HG03196 (cell line): ENCODE measurements around the gene TDRD7.
A peak's percentile ranks its signal among the peaks of the same experiment; 100 is the strongest.

Experiments used
- ATAC-seq: cut with Tn5 transposase; IDR thresholded peaks from one replicate; pipeline ENCODE4 v1.9.1; 2021; ENCODE audit not compliant: unreplicated experiment

Gene TDRD7

GRCh38 chr9:97521576-97522333, 109.9 kb downstream of the TDRD7 start:
- no peak for ATAC-seq

DNA sequence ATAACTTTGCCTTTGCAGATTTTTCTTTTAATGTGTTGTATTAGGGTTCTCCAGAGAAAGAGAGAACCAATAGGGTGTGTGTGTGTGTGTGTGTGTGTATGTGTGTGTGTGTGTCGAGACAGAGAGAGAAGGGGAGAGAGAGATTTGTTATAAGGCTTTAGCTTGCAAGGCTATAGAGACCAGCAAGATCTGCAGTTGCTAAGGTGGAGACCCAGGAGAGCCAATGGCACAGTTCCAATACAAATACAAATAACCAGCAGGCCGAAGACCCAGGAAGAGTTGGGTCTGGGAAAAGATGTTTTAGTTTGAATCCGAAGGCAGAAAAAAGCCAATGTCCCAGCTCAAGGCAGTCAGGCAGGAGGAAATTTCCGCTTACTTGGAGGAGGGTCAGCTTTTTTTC, 112.5 kb downstream of the TDRD7 start:
- no peak for ATAC-seq

- no peak for ATAC-seq
Measured at GRCh38 chr9:97525451-97525850, 113.6 kb downstream of the TDRD7 start.

- ATAC-seq: no peak
Measured at GRCh38 chr9:97526895-97527575, 115.1 kb downstream of the TDRD7 start.

DNA sequence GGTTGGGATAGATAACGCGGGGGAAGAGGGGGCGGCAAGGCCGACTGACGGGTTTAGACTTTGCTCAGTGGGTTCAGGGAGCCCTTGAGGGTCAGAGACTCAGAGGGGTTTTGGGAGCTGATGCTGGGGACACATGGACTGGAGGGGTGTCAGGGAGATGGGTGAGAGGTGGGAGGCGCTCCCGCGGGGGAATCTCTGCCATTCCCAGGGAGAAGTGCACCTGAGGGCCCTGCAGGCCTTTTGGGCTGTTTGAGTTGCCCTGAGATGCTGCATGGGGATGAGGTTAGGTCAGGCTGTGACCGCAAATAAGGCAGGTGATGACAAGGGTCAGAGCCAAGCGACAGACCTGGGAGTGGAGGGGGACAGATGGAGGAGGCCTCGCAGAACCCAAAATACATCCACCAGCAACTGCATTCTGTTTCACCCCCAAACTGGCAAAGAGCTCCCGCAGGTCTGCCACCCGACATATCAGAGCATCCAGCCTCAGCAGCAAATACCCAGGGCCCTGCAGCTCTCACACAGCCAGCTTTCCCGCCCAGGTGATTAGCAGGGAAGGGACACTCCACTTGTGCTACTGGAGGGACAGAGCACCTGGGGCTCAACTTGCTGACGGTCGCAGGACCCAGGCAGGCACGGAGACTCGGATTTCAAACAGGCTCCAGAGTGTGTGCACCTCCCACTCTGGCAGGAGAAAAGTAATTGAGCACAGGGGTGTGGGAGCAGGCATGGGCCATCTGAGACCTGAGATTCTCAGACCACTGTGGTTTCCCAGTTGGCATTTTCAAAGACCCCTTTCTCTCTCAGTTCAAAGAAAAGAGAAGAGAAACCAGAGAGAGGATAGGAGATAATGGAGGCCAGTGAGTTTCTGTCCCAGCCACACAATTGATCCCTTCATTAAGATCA, 116.0 kb downstream of the TDRD7 start:
- ATAC-seq: no peak

- ATAC-seq: no peak
Measured at GRCh38 chr9:97528529-97529230, 116.8 kb downstream of the TDRD7 start.

GRCh38 chr9:97529363-97530076, 117.6 kb downstream of the TDRD7 start:
- ATAC-seq: peak; percentile 80

DNA sequence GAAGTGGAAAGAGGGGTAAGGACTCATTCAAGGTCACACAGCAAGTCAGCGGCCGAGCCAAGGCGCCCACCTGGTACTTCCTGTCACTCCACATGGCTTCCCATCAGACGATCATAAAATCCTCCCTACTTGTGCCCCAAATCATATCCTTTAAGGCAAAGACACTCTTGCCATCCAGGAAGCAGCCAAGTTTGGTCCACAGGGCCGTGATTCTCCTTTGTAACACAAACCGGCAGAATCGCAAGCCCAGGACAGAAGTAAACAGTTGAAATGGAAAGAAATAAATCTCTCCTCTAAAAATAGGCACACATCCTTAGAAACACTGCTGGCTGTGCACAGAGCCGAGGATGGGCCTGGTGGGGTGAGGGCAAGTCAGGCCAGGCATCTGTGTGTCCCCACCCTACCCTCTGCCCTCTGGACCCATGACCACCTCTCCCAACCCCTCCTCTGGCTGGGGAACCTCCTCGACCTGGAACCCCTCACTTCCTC, 120.0 kb downstream of the TDRD7 start:
- no peak for ATAC-seq

- ATAC-seq: no peak
Measured at GRCh38 chr9:97534185-97534584, 122.3 kb downstream of the TDRD7 start.

GRCh38 chr9:97534961-97535594, 123.2 kb downstream of the TDRD7 start:
- ATAC-seq: no peak

- no peak for ATAC-seq
Measured at GRCh38 chr9:97535771-97536170, 123.9 kb downstream of the TDRD7 start.

- no peak for ATAC-seq
Measured at GRCh38 chr9:97536480-97536879, 124.6 kb downstream of the TDRD7 start.

DNA sequence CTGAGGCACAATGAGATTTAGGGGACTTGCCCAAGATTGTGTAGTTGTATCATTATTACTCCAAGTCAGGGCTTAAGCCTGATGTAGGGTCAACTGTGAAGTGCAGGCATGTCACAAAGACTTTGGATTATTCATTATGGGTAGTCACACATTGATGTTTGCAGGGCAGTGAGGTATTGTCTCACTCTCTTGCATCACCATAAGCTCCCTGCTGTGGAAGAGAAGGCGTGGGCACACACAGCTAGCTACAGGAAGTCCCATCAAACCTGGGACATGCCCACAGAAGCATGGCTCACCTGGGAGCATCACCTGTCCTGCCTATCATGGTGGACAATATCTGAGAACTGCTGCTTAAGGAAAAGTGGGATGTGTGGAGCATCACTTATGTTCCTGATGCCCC, 131.7 kb downstream of the TDRD7 start:
- ATAC-seq: no peak

GRCh38 chr9:97545486-97545885, 133.6 kb downstream of the TDRD7 start:
- ATAC-seq: no peak
